HUDEP-2 (cell line): ENCODE measurements around the gene PKN3.
"Not testable (repeated sequence)": the region's sequence is repeated elsewhere in the genome, so short reads cannot be mapped to it uniquely, and the experiment has no call there.

Source experiments
- DNase-seq, 76 experiments: peaks; one replicate each; lab custom pipeline; 2025; ENCODE audit not compliant: unreplicated experiment in 76 of 76; lab: John Stamatoyannopoulos, UW

Gene PKN3

DNA sequence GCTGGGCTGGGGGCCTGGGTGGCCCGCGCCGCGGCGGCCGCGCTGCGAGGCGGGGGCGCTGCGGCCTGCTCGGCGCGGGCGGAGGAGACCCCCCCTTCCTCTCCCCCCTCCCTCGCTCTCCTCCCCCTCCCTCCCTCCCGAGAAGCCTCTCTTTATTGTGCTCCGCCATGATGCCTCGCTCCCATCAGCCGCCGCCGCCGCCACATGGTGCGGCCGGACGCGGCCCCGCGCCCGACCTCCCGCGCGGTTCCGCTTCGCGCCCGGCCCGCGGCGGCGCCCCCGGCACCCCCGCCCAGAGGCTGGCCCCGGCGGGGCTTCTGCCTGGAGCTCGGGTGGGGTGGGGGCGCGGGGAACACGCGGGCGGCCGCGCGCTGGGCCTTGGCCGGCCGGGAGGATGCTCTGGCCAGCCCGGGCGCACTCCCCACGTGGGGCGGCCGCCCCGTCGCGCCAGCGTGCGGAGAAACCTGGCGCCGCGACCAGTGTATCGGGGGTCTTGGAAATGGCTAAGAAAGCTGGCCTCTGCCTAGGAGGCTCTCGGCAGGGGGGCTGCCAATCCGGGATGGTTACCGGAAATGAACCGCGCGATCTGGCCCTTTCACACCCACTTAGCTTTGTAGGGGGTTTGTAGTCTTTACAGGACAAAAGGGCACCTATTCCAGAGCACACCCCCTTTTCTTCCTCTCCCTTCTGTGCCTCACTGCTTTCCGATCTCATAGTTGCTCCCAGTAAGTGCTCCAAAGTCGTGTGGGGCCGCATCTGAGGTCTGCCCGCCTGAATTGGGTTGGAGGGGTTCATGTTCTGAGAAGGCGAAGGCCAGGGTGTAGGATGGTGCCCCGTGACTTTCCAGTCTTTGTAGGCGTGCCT is 12.3 kb upstream of the PKN3 start:
- peak in 18 of 76 experiments; percentile 5 to 34 (median 17) for DNase-seq

DNA sequence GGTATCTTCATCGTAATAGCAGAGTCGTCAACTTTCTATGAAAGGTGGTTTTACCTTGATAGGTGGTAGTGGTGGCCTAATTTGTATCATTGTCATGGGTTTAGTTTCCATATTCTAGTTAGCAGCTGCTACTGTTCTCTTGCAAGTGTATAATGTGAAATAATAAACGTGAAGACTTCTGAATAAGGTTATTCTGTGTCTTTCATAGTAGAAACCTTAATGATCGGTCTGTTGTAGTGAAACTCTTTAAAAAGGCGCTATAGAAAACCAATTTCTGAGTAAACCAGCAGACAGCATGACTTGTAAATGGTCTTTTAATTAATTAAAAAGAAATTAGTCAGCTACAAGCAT is 11.6 kb upstream of the PKN3 start:
- DNase-seq = no peak

DNA sequence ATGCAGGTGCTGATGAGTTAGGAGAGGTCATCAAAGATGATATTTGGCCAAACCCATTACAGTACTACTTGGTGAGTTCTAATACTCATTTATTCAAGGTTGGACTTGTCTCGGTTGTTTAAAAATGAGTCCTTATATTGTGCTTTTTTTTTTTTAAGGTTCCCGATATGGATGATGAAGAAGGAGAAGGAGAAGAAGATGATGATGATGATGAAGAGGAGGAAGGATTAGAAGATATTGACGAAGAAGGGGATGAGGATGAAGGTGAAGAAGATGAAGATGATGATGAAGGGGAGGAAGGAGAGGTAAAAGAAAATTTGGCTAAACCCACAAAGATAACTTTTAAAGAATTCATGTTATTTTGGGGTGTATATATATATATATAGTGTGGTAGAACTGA is 8.6 kb upstream of the PKN3 start:
- not testable (repeated sequence) for DNase-seq

DNA sequence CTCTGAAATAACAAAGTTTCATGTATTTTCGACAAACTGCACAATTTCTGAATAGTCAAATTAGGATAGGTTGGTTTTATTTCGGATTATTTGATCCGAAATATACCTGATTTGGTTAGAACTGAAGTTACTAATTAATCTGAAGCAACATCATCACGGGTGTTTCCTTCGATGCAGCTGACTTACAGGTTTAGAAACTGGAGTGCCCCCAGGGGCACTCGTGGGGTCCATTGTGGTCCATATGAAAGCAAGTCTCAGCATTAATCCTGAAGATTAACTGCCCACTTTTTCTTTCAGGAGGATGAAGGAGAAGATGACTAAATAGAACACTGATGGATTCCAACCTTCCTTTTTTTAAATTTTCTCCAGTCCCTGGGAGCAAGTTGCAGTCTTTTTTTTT is 8.0 kb upstream of the PKN3 start:
- no peak for DNase-seq

DNA sequence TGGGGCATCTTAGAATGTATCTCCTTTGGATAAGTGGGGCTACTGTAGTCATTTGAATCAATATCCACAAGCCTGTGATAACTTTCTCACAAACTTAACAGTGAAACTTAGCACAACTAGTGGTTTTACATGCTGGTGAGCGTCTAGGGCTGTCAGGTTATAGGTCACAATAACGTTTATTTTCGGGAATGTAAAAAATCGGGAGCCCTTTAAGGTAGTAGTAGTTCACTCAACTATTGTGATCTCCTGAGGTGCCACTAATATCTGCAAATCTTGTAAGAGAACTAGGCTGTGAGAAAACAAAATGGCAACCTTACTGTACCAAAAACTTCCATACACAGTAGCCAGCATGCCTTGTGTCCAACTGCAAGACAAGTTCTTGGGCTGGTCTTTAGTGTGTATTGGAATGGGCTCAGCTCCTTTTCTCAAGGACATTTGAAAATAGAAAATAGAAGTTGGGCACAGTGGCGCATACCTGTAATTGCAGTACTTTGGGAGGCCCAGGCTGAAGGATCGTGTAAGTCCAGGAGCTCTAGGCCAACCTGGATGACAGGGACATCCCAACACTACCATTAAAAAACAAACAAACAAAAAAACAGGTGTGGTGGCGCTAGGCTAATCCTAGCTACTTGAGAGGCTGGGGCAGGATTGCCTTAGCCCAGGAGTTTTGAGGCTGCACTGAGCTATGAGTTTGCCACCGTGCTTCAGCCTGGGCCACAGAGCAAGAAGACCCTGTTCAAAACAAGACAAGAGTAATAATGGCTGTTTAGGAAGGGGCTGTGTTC is 5.2 kb upstream of the PKN3 start:
- DNase-seq = no peak

DNA sequence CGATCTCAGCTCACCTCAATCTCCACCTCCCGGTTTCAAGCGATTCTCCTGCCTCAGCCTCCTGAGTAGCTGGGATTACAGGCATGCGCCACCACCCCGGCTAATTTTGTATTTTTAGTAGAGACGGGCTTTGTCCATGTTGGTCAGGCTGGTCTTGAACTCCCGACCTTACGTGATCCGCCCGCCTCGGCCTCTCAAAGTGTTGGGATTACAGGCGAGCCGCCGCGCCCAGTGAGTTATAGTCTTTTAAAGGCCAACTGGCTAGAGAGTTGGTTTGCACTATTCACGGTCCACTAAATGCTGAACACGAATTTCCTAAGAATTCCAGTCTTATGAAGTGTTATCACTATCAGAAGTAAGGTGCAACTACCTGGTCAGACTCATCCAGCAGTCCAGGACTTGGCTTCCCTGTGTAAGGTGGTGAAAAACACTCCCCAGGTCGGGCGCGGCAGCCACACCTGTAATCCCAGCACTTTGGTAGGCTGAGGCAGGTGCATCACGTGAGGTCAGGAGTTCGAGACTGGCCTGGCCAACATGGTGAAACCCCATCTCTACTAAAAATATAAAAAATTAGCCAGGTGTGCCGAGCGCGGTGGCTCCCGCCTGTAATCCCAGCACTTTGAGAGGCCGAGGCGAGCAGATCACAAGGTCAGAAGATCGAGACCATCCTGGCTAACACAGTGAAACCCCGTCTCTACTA is 3.1 kb upstream of the PKN3 start:
- DNase-seq = not testable (repeated sequence)

DNA sequence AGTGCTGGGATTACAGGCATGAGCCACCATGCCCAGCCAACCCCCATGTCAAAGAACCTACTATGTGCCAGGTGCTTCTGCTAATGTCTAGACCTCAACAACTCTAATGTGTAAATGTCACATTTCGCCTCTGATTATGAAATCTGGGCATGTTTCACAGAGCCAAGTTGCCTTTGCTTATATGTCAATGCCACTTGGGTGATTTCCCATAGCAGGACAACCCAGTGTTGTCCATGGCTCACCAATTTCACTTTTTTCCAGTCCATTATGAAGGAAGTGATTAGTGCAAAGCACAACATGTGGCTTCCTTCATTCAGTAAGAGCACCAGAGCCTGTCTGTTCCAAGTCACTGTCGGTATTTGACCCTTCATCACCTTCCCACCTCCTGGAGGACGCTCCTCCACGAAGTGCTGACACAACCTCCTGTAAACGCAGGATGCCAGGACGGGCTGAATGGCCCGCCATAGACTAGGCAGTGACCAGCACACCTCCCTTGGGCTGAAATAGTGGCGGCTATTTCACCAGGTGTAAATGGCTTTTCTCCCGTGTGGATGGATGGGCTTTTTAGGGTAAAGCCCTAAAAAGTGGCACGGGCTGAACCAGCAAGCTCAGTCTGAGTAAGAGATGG is 962 bp upstream of the PKN3 start:
- DNase-seq = no peak

DNA sequence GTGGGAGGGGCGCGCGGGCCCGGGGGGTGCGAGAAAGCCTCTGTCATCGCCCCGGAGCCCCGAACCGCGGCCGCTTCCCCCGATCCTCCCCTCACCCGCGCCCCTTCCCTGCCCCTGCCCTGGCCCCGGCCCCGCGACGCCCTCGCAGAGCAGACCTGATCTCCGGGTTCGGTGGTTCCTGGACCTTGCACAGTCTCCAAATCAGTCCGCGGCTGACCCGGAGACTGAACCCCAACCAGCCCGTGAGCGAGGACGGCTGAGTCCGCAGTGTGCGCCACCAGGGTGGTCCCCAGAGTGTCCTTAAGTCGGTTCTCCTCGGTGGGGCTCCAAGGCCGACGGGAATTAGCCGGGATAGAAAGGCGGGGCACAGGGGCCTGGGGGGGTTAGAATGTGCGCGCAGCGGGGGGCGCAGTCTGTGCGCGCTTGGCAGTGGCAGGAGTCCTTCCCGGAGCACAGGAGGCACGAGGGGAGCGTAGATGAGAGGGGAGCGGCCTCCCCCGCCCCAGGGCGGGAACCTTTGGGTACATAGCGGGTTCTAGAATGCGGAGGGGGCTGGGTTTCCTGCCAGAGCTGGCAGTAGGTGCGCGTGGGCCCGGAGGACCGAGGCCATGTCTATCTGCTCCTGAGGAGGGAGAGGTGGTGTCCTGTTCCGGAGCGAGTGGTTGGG is 779 bp downstream of the PKN3 start:
- DNase-seq = peak in 34 of 76 experiments; percentile 11 to 57 (median 28)

DNA sequence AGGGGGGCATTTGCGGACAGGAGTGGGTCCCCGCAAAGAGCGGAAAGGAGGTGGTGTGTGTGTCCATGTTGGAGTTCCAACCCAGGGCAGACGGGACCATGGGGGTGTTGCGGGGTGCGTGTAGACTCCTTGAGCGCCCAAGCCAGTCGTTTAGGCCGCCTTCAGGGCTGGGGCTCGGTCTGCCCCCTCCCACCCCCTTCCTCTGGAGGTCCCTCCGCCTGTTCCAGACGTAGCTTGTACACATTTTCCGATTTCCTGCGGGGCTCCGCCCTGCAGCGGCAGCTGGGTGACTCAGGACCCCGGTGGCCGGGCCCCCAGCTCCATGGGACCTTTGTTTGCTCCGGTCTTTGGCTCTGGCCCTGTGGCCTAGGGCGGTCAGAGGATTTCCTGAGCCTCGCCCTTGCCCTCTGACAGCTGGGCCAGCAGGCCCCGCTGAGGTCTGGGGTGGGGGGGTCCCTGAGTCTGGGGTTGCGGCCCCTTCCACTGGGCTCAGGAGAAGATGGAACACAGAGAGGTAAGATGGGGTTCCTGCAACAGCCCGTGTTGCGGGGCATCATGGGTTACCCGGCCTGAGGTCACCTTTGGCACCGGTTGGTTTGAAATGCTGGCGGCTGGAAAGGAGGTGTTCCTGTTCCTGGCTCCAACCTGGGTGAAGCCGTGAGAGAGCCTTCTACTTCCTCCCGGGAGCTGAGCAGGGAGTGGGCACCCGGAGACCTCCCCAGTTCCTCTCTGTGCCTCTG is 1.5 kb downstream of the PKN3 start:
- no peak for DNase-seq

DNA sequence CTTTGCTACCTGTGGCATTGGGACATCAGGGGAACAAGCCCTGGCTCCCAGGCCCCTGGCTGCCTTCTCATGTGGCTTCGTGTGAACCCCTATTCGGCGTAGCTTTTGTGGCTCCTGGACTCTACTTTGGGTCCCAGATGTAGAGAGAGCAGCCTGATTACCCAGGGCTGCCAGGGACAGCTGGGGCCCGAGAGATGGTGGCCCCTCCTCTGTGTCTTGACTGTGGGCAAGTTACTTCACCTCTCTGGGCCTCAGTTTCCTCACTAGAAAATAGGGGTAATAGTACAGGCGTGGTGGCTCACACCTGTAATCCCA is 2.0 kb downstream of the PKN3 start:
- no peak for DNase-seq

DNA sequence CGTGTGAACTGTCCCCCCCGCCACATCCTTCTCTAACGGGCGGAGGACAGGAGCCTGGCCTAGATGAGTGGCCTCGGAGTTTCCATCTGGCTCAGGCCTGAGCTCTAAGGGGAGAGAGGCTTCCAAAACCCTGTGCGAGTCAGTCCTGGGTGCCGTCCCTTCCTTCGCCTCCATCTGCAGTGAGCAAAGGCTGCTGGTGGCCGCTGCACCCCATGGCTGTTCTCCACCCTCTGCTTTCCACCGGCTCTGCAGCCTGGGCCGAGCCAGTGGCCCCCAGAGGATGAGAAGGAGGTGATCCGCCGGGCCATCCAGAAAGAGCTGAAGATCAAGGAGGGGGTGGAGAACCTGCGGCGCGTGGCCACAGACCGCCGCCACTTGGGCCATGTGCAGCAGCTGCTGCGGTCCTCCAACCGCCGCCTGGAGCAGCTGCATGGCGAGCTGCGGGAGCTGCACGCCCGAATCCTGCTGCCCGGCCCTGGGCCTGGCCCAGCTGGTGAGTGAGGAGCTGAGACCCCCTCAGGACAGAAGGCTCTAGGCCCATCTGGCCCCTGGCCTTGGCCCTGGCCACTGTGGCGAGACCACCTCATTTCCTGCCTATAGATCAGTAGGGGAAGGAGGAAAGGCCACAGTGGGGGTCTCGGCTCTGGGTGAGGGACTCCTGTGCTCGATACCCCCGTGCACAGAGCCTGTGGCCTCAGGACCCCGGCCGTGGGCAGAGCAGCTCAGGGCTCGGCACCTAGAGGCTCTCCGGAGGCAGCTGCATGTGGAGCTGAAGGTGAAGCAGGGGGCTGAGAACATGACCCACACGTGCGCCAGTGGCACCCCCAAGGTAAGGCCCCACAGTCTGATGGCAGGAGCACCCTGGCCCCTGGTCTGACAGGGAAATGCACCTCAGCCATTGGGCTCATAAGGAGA is 3.0 kb downstream of the PKN3 start:
- no peak for DNase-seq

DNA sequence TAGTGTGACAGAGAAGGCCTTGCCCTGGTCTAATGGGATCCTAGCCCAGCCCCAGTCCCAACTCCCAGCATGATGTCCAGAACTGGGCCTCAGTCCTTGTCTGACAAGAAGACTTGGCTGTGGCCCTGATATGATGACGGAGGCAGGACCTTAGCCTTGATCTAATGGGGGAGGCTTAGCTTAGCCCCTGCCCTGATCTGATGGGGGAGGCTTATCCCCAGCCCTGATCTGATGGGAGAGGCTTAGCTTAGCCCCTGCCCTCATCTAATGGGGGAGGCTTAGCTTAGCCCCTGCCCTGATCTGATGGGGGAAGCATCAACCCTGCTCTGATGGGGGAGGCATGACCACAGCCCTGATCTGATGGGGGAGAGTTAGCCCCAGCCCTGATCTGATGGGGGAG is 3.7 kb downstream of the PKN3 start:
- DNase-seq = no peak

DNA sequence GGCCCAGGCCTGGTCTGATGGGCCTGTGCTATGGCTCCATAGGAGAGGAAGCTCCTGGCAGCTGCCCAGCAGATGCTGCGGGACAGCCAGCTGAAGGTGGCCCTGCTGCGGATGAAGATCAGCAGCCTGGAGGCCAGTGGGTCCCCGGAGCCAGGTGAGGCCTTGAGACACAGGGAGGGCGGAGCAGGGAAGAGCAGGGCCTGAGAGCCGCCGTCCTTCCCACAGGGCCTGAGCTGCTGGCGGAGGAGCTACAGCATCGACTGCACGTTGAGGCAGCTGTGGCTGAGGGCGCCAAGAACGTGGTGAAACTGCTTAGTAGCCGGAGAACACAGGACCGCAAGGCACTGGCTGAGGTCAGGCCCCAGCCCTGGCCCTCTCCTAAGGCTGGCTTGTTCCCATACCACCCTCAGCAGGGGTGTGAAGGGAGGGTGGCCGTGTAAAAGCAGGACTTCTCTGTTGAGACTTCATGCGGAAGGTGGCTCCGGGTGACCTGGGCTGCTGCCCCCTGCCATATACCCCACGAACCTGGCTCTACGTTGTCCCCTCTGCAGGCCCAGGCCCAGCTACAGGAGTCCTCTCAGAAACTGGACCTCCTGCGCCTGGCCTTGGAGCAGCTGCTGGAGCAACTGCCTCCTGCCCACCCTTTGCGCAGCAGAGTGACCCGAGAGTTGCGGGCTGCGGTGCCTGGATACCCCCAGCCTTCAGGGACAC is 4.5 kb downstream of the PKN3 start:
- no peak for DNase-seq

DNA sequence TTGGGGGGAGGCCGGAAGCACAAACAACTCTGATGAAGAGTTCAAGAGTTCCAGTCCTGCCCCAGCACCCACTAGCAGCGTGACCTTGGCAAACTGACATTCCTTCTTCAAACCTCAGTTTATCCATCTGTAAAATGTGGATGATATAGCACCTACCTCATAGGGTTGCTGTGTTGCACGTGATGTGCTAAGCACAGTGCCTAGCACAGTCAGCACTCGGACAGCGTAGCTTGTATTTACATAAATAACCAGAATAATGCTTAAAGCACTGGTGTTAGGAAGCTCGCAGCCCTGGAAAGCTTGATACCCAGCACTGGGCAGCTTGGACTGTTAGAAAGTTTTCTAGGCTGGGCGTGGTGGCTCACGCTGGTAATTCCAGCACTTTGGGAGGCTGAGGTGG is 5.1 kb downstream of the PKN3 start:
- no peak for DNase-seq

DNA sequence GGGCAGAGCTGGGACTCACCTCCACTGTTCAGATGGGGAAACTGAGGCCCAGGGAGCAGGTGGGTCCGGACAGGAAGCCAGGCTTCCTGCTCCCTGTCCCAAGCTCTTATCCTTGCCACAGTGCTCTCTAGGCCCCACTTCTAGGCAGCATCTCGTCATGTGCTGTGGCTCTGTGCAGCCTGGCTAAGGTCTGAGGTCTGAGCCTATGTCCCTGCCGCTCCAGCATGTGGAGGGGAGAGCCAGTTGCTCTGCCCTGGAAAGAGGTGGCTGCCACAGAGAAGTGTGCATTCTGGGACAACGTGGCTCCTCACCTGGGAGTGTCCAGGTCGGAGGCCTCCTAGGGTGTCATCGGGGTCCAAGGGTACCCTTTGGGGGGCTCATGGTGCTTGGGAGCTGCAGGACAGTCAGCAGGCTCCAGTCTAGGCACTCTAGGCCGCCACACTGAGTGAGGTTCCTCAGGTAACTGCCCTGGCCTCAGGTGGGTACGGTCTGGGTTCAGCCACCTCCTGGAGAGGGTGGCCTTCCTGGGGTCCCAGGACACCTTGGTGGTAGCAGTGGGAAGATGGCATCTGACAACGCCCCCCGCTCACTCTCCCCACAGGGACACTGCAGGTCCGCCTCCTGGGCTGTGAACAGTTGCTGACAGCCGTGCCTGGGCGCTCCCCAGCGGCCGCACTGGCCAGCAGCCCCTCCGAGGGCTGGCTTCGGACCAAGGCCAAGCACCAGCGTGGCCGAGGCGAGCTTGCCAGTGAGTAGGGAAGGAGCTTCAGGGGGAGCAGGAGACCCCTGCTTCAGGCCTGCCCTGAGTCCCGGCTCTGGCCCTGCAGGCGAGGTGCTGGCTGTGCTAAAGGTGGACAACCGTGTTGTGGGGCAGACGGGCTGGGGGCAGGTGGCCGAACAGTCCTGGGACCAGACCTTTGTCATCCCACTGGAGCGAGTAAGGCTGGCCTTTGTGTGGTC is 10.4 kb downstream of the PKN3 start:
- DNase-seq = no peak

DNA sequence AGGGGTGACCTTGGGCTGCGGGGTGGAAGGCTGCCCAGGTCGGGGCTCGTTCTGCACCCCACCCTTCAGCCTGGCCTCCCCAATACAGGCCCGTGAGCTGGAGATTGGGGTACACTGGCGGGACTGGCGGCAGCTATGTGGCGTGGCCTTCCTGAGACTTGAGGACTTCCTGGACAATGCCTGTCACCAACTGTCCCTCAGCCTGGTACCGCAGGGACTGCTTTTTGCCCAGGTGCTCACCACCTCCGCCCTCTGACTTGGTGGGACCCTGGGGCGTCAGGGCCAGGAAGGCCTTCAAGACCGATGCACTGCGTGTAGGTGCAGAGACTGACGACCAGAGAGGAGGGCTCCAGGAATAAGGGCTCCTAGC is 11.1 kb downstream of the PKN3 start:
- no peak for DNase-seq

DNA sequence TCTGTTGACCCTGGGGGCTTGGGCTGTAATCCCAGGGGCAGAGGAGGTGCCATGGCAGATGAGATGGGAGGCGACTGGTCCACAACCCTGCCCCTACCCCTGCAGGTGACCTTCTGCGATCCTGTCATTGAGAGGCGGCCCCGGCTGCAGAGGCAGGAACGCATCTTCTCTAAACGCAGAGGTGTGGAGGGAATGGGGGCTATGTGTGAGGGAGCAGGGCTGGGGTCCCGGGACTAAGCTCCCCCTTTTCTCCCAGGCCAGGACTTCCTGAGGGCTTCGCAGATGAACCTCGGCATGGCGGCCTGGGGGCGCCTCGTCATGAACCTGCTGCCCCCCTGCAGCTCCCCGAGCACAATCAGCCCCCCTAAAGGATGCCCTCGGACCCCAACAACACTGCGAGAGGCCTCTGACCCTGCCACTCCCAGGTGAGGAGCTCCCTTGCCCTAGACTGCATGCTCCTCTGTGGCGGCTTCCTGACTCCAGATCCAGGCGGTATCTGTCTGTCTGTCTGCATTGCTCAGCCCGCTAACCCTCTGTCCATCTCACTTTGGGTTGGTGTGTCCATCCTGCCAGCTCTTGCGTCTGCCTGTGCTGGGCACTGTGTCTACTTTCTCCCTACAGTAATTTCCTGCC is 11.8 kb downstream of the PKN3 start:
- DNase-seq = no peak
